CD4-positive, alpha-beta T cell treated with Interleukin-17A for 4 hours (primary cell): Measurements from ENCODE around the gene GPATCH3.
"Not testable (repeated sequence)": the region's sequence is repeated elsewhere in the genome, so short reads cannot be mapped to it uniquely, and the experiment has no call there.

Experiments
- DNase-seq: peaks from one replicate; pipeline ENCODE4 v3.0.0-alpha.2; 2020; ENCODE audit warnings: mixed read lengths

GPATCH3 gene

DNA sequence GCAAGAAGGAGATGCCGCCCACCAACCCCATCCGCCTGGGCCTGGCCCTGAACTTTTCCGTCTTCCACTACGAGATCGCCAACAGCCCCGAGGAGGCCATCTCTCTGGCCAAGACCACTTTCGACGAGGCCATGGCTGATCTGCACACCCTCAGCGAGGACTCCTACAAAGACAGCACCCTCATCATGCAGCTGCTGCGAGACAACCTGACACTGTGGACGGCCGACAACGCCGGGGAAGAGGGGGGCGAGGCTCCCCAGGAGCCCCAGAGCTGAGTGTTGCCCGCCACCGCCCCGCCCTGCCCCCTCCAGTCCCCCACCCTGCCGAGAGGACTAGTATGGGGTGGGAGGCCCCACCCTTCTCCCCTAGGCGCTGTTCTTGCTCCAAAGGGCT is 36.6 kb downstream of the GPATCH3 start:
- DNase-seq = no peak

DNA sequence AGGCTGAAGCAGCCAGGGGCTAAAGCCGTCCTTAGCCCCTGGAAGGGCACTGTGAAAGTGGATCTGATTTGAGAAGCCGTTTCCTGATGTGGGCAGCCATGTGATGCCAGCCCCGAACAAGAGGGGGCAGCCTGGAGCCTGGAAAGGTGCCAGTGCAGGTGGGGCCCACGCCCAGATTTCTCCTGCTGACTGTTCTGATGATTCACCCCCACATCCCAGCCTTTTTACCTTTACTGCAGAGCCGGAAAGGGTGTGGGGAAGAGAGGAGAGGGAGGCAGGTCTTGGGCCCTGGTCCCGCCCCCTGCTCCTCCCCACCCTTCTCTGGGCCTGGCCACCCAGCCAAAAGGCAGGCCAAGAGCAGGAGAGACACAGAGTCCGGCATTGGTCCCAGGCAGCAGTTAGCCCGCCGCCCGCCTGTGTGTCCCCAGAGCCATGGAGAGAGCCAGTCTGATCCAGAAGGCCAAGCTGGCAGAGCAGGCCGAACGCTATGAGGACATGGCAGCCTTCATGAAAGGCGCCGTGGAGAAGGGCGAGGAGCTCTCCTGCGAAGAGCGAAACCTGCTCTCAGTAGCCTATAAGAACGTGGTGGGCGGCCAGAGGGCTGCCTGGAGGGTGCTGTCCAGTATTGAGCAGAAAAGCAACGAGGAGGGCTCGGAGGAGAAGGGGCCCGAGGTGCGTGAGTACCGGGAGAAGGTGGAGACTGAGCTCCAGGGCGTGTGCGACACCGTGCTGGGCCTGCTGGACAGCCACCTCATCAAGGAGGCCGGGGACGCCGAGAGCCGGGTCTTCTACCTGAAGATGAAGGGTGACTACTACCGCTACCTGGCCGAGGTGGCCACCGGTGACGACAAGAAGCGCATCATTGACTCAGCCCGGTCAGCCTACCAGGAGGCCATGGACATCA is 37.2 kb downstream of the GPATCH3 start, which contains the start of gene SFN:
SFN (plus strand) TSS at position 369 of the 904 bp plus-strand sequence; CDS start at position 433, 64 bp downstream.
- peak; percentile 72 for DNase-seq

DNA sequence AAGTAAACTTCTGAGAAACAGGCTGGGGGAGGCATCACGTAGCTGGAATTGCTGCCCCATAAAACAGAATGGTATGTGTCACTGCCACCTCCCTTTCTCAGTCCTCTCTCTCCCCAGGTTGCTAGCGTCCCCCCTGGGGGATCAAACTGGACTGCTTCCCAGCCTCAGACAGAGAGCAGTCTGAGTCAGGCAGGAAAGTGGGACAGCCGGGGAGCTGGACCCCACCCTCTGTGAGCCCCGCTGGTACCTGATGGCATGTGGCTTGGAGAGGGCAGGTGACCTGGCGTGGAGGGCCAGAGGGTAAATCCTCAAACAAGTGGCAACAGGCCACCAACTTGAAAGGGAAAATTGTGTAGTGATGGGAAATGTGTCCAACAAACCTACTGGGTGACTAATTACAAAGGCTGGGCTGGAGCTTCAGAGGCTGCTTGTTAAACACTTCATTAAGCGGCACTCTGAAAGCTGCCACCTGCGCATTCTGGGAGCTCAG is 38.3 kb downstream of the GPATCH3 start:
- no peak for DNase-seq

DNA sequence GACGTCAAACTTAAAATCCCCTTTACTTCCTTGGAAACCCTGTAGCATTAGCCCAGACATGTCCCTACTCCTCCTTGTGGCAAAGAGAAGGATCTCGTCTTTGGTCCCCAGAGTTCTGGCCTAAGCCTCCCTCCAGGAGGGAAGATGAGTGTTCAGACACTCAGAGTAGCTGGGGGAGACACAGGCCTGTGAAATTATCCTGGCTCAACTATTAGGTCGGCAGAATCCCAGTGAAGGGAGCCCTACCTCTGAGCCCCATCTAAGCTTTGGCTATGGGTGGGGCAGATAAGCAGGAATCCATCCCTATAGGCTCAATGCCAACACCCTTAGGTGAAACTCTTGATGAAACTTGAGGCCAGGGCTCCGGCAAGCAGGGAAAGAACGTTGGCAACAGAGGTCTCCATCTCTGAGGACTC is 39.0 kb downstream of the GPATCH3 start:
- no peak for DNase-seq

DNA sequence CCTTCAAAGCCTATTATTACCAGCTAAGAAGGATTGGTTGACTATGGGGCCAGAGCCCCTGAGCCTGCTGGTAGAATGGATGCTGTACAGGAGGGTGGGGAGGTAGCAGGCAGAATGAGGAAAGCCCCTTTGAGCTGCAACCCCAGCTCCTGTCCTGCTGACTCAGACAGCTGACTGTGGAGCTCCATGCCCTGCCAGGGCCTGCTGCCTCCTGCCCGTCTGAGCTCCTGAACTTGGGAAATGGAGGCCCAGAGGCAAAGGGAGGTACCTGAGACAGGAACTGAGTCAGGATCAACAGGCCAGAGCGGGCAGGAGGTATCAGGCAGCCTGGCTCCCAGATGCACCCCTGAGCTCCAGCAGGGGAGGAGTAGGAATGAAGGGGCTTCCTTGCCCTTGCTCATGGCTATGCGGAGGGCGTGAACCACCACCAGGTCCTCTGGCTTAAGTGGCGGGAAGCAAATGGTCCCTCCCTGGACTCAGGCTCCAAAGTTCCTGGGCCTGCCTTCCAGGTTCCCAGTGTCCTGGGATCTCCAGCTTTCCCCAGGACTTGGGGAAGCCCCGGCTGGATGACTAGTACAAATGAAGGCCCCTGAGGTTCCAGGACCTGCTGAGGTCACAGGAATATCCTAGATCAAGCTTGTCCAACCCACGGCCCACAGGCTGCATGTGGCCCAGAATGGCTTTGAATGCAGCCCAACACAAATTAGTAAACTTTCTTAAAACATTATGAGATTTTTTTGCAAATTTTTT is 41.2 kb downstream of the GPATCH3 start:
- DNase-seq = no peak

DNA sequence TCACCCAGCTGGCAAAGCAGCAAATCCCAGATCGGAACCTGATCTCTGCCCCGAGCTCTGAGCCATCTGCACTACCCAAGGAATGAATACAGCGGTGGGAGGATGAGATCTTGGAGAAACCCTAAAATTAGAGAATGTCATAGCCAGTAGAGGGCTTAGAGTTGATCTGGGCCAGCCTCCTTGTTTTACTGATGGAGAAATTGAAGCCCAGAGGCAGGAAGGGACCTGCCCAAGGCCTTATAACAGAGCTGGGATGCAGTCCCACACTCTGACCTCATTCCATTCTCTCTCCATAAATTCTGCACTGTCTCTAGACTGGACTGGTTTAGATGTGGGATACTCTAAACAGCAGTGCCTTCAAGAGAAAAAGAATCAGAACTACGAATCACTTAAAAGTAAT is 42.1 kb downstream of the GPATCH3 start:
- DNase-seq = no peak

DNA sequence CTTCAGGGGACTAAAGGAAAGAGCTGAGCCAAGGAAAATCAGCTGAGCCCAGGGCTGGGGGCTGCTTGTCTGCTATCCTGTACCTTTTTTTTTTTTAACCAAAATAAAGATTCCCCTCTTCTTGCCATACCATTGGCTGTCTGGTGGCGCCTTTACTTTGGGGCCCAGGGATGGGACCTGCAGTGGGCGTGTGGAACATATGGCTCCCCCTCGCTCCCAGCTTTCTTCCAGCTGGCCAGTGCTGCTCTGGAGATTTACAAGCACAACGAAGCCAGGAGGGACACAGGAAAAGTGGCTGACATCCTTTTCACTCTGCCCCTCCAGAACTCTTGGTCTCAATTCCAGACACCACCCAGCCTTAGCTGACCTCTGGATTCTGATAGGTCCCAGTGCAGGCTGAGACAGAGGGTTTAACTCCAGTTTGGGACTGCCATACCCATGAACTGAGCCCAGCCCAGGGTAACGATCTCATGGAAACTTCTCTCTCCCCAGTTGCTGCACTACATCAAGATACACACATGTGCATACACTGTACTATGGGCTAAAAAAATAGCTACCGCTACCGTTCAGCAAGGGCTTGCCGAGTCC is 42.7 kb downstream of the GPATCH3 start:
- DNase-seq = no peak

DNA sequence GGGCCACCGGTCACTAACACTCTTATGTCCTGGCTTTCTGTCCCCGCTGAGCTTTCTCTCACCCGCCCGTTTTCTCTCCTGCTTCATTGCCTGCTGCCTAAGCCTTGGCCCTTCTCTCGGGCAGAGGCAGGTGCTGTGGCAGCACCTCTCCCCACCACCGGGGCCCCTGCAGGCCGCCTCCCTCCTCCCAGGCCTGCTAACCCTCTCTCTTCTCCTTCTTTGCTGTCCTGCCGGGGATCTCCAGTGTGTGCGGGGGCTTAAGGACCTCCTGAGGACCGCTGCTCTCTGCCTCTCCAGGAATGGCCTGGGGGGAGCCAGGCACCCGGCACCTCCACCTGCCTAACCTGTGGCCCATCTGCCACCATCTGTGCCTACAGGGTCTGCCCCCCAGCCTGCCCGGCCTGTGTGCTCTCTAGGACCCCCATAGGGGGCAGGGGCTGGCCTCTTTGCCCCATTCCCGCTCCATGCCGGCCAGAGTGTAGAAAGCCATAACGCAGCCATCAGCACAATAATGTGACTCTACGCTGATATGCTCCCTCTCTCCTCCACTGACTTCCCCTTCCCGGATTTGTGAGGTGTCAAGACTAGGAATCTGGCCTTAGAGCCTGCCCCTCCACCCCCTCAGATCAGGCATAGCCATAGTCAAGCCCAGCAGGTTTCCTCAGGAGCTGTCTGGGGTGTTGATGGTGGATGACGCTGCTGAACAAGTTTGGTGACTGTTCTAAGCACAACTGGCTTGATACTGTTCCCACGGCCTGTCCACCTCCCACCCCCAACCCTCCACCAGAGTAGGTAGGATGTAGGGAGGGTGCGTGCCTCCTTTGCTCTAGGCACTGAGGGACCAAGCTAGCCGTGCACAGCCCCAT is 43.4 kb downstream of the GPATCH3 start:
- no peak for DNase-seq

DNA sequence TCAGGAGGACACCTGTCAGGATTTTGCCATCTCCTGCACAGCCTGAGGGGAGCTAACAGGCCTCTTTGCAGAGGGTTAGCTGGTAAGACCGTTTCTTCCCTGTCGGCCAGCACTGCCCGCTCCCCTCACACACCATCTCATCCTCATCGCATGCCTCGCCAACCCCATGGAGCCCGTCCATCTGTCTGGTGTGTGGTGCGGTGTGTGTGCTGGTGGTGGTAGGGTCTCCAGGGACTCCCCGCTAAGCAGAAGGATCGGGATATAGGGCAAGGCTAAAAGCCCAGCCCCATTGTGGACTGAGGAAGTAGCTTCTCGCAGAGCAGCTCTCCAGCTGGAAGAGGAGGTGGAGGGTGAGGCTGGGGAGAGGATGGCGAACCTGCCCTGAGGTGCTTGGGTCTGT is 44.1 kb downstream of the GPATCH3 start:
- no peak for DNase-seq

DNA sequence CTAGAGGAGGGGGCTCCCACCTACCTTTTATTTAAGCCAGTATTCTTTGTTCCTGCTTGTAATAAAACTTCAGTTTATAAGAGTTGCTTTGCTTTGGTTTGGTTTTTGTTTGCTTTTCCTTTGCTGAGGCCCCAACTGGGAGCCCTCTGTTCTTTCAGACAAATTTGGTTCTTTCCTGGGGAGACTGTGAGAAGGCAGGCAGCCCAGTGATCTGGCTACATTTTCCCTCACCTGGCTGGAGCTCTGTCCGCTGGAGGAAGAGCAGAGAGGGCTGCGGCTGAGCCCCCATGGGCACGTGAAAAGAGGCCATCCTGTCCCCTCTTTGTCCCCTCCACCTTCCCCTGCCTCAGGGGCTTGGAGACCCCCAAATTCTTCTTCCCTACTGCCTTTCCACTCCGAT is 44.6 kb downstream of the GPATCH3 start:
- no peak for DNase-seq

DNA sequence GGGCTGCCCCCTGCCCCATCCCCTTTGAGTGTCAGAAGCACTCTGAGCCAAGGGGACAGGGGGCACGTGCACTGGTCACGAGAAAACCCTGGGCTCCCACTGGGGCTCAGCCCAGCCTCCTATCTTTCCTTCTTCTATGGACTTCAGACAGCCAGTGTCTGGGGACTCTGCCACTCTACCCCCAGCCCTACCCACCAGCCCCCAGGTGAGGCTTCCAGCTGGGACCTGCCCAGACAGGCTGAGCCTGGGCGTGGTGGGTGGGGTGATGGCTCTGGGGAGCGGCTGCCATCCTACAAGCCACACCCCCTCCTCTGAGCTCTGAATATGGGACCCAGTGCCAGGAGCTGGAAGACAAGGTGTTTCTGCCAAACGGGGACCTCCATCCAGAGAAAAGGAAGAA is 45.4 kb downstream of the GPATCH3 start:
- DNase-seq = no peak

DNA sequence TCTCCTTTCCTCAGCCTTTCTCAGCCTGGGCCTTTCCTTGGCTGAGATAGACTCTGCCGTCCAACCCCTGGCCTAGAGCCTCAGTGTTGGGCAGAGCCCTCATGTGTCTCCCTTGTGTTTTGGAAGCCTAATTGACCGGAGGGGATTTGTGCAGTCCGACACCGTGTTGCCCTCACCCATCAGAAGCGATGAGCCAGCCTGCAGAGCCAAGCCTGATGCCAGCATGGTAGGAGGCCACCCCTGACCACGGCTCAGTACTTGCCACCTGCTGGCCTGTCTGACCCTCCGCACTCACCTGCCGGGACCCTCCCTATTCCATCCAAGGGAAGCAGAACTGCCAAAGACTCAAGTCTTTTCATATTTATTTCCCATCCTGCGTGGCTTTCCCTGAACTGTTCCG is 46.7 kb downstream of the GPATCH3 start:
- DNase-seq = no peak

DNA sequence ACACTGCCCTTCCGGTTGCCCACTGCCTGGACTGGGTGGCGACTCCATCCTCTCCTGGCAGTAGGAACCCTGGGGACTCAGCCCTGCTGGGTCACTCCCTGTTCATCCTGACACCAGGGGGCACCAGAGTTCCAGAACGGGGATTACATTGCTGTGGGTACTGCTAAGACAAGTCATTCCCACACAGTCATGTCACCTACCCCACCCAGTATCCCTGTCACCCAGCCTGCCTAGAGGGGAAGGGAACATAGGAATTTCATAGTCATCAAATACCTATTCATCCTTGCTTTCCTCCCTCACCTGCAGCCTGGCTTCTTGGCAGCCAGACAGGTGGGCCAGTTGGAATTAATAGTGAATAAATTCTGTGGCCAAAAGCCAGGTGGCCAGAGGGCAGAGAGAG is 47.1 kb downstream of the GPATCH3 start:
- peak; percentile 91 for DNase-seq

DNA sequence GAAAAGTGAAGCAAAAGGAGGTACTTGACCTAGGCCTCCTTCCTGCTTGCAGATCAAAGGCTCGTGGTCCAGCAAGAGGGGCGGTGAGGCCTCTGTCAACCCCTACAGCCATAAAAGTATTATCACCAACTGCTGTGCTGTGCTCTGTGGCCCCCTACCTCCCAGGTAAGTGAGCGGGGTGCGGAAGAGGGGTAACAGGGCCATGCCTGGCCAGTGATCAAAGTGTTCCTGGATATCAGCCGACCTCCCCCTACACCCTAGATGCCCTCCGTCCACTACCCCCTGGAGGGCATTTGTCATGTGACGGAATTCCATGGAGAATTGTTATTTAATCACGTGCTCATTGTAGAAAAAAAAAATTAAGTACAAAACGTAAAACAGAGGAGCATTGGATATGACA is 47.6 kb downstream of the GPATCH3 start:
- no peak for DNase-seq

DNA sequence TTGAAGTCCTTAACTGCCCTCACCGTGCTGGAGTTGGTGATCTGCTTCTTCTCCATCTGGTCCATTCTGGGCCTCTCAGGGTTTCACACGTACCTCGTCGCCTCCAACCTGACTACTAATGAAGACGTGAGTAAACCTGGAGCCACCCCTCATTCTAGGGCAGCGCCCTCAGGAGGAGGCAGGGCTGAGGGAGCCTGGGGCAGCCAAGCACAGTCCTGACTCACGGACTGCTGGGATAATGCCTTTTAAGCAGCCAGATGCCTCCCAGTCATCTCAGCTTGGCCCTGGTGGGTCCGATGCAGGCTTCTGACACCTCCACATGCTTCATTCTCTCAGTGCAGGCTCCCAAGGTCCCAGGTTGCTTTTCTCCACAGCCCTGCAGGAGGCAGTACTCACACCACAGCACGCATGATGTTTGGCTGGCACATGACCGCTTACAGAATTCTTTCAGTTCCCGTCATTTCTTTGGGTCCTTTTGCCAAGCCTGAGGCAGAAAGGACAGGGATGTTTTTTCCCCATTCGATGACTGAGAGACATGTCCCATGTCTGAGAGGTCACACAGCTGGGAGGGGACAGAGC is 49.1 kb downstream of the GPATCH3 start:
- no peak for DNase-seq

DNA sequence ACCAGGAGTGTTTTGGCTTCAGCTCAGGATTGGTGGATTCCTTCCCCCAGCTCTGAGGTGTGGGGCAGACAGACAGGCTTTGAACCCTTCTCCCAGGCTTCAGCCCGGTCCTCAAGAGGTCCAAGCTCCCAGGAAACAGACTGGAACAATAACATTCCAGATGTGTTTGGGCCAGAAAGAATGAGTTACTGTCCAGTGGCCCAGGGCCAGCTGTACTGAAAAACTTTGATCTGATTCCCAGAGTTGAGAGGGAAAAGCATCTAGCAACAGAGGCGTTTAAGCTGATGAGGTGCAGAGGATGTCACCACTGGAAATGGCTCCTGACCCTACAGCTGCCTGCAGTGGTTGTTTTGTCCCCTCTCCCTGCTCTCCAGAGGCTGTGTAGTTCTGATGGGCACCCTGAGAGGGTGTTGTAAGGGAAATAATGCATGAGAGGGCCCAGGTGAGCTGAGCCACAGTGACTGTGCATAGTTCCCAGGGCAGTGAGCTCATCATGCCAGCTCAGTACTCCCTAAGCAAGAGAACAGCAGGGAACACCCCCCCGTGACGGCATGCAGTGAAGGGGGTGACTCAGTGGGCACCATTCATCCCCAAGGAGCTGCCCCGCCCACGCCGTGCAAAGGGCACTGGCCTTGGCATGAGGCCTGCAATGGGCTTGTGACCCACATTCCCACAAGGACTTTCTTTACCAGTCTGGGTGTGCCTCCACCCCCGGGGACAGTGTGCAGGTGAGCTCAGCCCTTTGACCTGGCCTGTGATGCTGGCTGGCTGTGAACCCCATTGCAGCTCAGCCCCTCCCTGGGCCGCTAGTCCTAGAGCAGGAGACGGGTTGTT is 51.1 kb downstream of the GPATCH3 start:
- no peak for DNase-seq

DNA sequence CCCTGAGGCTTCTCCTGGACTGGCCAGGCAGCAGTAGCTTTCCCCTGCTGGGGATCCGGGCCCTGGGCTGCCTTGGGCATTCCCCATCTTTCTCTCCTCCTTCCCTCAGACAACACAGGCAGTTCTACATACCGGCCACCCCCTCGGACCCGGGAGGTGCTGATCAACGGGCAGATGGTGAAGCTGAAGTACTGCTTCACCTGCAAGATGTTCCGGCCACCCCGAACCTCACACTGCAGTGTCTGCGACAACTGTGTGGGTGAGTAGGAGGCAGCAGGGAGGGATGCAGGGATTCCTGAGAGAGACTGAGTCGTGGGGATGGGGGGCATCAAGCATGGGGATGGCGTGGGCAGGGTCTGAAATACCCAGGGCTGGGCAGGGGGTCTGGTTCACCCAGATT is 51.8 kb downstream of the GPATCH3 start:
- no peak for DNase-seq

DNA sequence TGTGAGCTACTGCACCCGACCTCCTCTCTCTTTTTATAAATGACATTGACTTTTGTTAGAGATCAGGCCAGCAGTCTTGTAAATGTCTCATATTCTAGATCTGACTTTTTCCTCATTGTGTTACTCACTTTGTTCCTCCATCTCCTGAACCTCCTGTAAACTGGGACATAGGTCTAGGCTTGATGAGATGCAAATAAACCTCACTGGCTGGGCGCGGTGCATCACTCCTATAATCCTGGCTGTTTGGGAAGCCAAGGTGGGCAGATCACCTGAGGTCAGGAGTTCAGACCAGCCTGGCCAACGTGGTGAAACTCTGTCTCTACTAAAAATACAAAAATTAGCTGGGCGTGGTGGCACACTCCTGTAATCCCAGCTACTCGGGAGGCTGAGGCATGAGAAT is 52.4 kb downstream of the GPATCH3 start:
- not testable (repeated sequence) for DNase-seq

DNA sequence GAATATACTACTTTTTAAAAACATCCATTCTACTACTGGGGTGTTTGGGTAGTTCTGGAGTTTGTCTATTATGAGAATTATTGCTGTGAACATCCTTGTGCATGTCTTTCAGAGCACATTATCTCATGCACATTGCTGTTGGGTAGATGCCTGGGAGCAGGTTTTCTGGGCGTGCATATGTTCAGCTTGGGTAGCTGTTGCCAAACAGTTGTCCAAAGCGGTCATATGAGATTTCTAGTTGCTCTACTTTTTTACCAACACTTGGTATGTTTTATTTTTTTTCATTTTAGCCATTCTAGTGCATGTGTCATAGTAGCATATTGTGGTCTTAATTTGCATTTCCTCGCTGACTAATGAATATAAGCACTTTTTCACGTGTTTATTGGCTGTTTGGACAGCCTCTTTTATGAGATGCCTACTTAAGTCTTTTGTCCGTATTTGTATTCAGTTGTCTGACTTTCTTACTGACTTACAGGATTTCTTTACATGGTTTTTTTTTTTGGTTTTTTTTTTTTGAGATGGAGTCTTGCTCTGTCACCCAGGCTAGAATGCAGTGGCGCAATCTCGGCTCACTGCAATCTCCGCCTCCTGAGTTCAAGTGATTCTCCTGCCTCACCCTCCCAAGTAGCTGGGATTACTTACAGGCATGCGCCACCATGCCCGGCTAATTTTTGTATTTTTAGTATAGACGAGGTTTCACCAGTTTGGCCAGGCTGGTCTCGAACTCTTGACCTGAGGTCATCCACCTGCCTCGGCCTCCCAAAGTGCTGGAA is 55.7 kb downstream of the GPATCH3 start:
- DNase-seq = no peak
